Measurements from ENCODE around the gene MMP13. TPM values are rescaled to one million over a fixed set of nuclear protein-coding genes. Genes with fewer than 3 reads are reported as not detected.
"Not testable (repeated sequence)": the region's sequence is repeated elsewhere in the genome, so short reads cannot be mapped to it uniquely, and the experiment has no call there.

The MMP13 gene
- total and polyA plus RNA-seq, 4 donors, result 0.08 to 1.7 (median 1.5) TPM; not detected in 1

- H3K4me1 ChIP-seq (ENCODE audit: control insufficient read depth, insufficient read depth, low read length), result no peaks in the 10 kb centered on the region
- no peaks in the 10 kb centered on the region for H3K27me3 ChIP-seq (ENCODE audit: control insufficient read depth, insufficient read depth, low read length)
- WGBS (ENCODE audit: insufficient coverage), result 100% methylated on average over 1 of the region's 2 CpGs
- no peaks in the 10 kb centered on the region for H3K36me3 ChIP-seq (ENCODE audit: control insufficient read depth, insufficient read depth, low read length)
- no peak for DNase-seq (ENCODE audit: low read depth in 4 of 6, low spot score in 6 of 6)
- no peak overlapping the region for H3K4me3 ChIP-seq (ENCODE audit: low read depth, low read length)
- no peaks in the 10 kb centered on the region for H3K9me3 ChIP-seq (ENCODE audit: control insufficient read depth, insufficient read depth, low read length)
- no peak overlapping the region for H3K27ac ChIP-seq (ENCODE audit: low read depth, low read length)
These were observed 43.1 kb downstream of the MMP13 start for GRCh38 chr11:102912482-102912830.

GRCh38 chr11:102911758-102912481 is 43.6 kb downstream of the MMP13 start:
- WGBS (ENCODE audit: insufficient coverage), result 88% methylated on average over 7 of the region's 13 CpGs
- no peaks in the 10 kb centered on the region for H3K4me1 ChIP-seq (ENCODE audit: control insufficient read depth, insufficient read depth, low read length)
- no peak overlapping the region for H3K27ac ChIP-seq (ENCODE audit: low read depth, low read length)
- H3K36me3 ChIP-seq (ENCODE audit: control insufficient read depth, insufficient read depth, low read length), result no peaks in the 10 kb centered on the region
- no peaks in the 10 kb centered on the region for H3K9me3 ChIP-seq (ENCODE audit: control insufficient read depth, insufficient read depth, low read length)
- DNase-seq (ENCODE audit: low read depth in 4 of 6, low spot score in 6 of 6), result no peak
- H3K27me3 ChIP-seq (ENCODE audit: control insufficient read depth, insufficient read depth, low read length), result no peaks in the 10 kb centered on the region
- no peak overlapping the region for H3K4me3 ChIP-seq (ENCODE audit: low read depth, low read length)

DNA sequence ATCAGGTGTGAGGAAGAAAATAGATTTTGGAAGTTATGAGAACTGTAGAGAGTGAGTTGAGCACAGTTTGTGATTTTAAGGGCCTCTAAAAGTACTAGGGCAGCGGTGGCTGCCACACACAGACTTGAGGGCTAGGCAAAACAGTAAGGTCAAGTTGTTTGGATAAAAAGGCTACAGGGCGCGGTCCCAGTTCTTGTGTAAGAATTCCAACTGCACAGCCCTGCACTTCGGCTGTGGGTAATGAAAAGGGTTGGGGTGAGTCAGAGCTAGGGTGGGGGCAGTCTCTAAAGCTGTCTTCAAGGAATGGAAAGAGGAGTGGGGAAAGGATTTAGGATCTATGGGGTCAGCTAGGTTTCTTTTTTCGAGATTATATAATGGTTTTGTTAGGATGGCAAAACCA is 49.7 kb downstream of the MMP13 start:
- H3K4me1 ChIP-seq (ENCODE audit: control insufficient read depth, insufficient read depth, low read length); DNase-seq (ENCODE audit: low read depth in 4 of 6, low spot score in 6 of 6); H3K4me3 ChIP-seq (ENCODE audit: low read depth, low read length); H3K36me3 ChIP-seq (ENCODE audit: control insufficient read depth, insufficient read depth, low read length); H3K9me3 ChIP-seq (ENCODE audit: control insufficient read depth, insufficient read depth, low read length); H3K27ac ChIP-seq (ENCODE audit: low read depth, low read length); H3K27me3 ChIP-seq (ENCODE audit: control insufficient read depth, insufficient read depth, low read length): not testable (repeated sequence)
- 95% methylated on average over 4 of the region's 5 CpGs for WGBS (ENCODE audit: insufficient coverage)

- H3K27me3 ChIP-seq (ENCODE audit: control insufficient read depth, insufficient read depth, low read length); H3K4me1 ChIP-seq (ENCODE audit: control insufficient read depth, insufficient read depth, low read length); DNase-seq (ENCODE audit: low read depth in 4 of 6, low spot score in 6 of 6); H3K4me3 ChIP-seq (ENCODE audit: low read depth, low read length); H3K27ac ChIP-seq (ENCODE audit: low read depth, low read length); H3K9me3 ChIP-seq (ENCODE audit: control insufficient read depth, insufficient read depth, low read length); H3K36me3 ChIP-seq (ENCODE audit: control insufficient read depth, insufficient read depth, low read length): not testable (repeated sequence)
- 58% methylated on average over 5 of the region's 5 CpGs for WGBS (ENCODE audit: insufficient coverage)
These were observed 51.6 kb downstream of the MMP13 start for GRCh38 chr11:102903895-102904294.

- Histone ChIP-seq H3K27ac (ENCODE audit: low read depth, low read length) (no peak overlapping the region), H3K4me1 (ENCODE audit: control insufficient read depth, insufficient read depth, low read length) (no peaks in the 10 kb centered on the region), H3K9me3 (ENCODE audit: control insufficient read depth, insufficient read depth, low read length) (no peaks in the 10 kb centered on the region), H3K4me3 (ENCODE audit: low read depth, low read length) (no peak overlapping the region), H3K27me3 (ENCODE audit: control insufficient read depth, insufficient read depth, low read length) (no peaks in the 10 kb centered on the region), H3K36me3 (ENCODE audit: control insufficient read depth, insufficient read depth, low read length) (no peaks in the 10 kb centered on the region)
- no peak for DNase-seq (ENCODE audit: low read depth in 4 of 6, low spot score in 6 of 6)
- no CpG with 5 or more reads among the region's 2 CpGs for WGBS (ENCODE audit: insufficient coverage)
These were observed 55.2 kb downstream of the MMP13 start for GRCh38 chr11:102900346-102900745.

Small RNA genes within 50 kb of the gene (small RNA-seq; reads per million reads assigned to genes)
- not detected for gene RNU7-159P (ENCODE audit: low replicate concordance)

Other genes with a start within 250 kb of the MMP13 start
- gene MMP27, start 250.0 kb downstream of the MMP13 start, total RNA-seq, result not detected
- gene MMP27, start 250.0 kb downstream of the MMP13 start, polyA plus RNA-seq (ENCODE audit: insufficient read length in 2 of 2), result not detected
- 10 to 100 TPM in 1 of 2 donors, not detected in 1; 14.5 TPM for gene MMP8, start 230.8 kb downstream of the MMP13 start, total RNA-seq
- gene MMP8, start 230.8 kb downstream of the MMP13 start, polyA plus RNA-seq (ENCODE audit: insufficient read length in 2 of 2), result not detected
- under 1 TPM in 1 of 2 donors, not detected in 1; 0.39 TPM for gene MMP10, start 175.1 kb downstream of the MMP13 start, total RNA-seq
- not detected for gene MMP10, start 175.1 kb downstream of the MMP13 start, polyA plus RNA-seq (ENCODE audit: insufficient read length in 2 of 2)
- under 1 TPM in 1 of 2 donors, not detected in 1; 0.06 TPM for gene MMP1, start 157.6 kb downstream of the MMP13 start, total RNA-seq
- gene MMP1, start 157.6 kb downstream of the MMP13 start, polyA plus RNA-seq (ENCODE audit: insufficient read length in 2 of 2), result under 1 TPM in 1 of 2 donors, not detected in 1; 0.08 TPM
- under 1 TPM in 1 of 2 donors, not detected in 1; 0.10 TPM for gene MMP3, start 112.1 kb downstream of the MMP13 start, total RNA-seq
- gene MMP3, start 112.1 kb downstream of the MMP13 start, polyA plus RNA-seq (ENCODE audit: insufficient read length in 2 of 2), result not detected
- gene MMP12, start 80.8 kb downstream of the MMP13 start, total RNA-seq, result not detected
- under 1 TPM in 1 of 2 donors, not detected in 1; 0.09 TPM for gene MMP12, start 80.8 kb downstream of the MMP13 start, polyA plus RNA-seq (ENCODE audit: insufficient read length in 2 of 2)
- gene DCUN1D5, start 136.4 kb upstream of the MMP13 start, total RNA-seq, result 10 to 100 TPM; 30.8 to 42.7 TPM
- gene DCUN1D5, start 136.4 kb upstream of the MMP13 start, polyA plus RNA-seq (ENCODE audit: insufficient read length in 2 of 2), result 10 to 100 TPM; 31.9 to 33.6 TPM
- gene DYNC2H1, start 153.7 kb upstream of the MMP13 start, total RNA-seq, result 10 to 100 TPM; 50.0 to 80.7 TPM
- 10 to 100 TPM; 33.3 to 35.0 TPM for gene DYNC2H1, start 153.7 kb upstream of the MMP13 start, polyA plus RNA-seq (ENCODE audit: insufficient read length in 2 of 2)

Data from spinal cord (tissue), 10 donors.